MM.1S (cell line): ENCODE results near the gene TMC1.

Experiments used
- DNase-seq: peaks from one replicate; pipeline ENCODE4 v3.0.0-alpha.2; 2015
- H2AFZ ChIP-seq: fragments of 300-600 bp; sonication (generic); 2 replicates; pipeline ENCODE4 v1.6.0; 2016; ENCODE audit warnings: antibody characterized with exemption, low read length
- H3F3A ChIP-seq: fragments of 300-600 bp; sonication (generic); 2 replicates; pipeline ENCODE4 v1.6.1; 2016; ENCODE audit warnings: mild to moderate bottlenecking, antibody characterized with exemption, low read length, moderate library complexity, mixed read lengths; ENCODE audit not compliant: insufficient read depth
- H3K27ac ChIP-seq: fragments of 300-600 bp; sonication (generic); 2 replicates; pipeline ENCODE4 v1.5.1; 2016; ENCODE audit warnings: mild to moderate bottlenecking, low read length
- H3K27me3 ChIP-seq: fragments of 300-600 bp; sonication (generic); replicated peaks from 2 replicates; pipeline ENCODE4 v1.6.0; 2016; ENCODE audit warnings: low read length; ENCODE audit not compliant: insufficient read depth
- H3K36me3 ChIP-seq: fragments of 300-600 bp; sonication (generic); replicated peaks from 2 replicates; pipeline ENCODE4 v1.6.1; 2016; ENCODE audit warnings: mild to moderate bottlenecking, low read length, mixed read lengths; ENCODE audit not compliant: insufficient read depth
- H3K4me1 ChIP-seq: fragments of 300-600 bp; sonication (generic); 2 replicates; pipeline ENCODE4 v1.6.1; 2016; ENCODE audit warnings: low read length, mixed read lengths
- H3K4me2 ChIP-seq: fragments of 300-600 bp; sonication (generic); 2 replicates; pipeline ENCODE4 v1.6.0; 2016; ENCODE audit warnings: low read depth, low read length
- H3K4me3 ChIP-seq: fragments of 300-600 bp; sonication (generic); 2 replicates; pipeline ENCODE4 v1.5.1; 2016; ENCODE audit warnings: low read length, mixed read lengths
- H3K79me2 ChIP-seq: fragments of 300-600 bp; sonication (generic); 2 replicates; pipeline ENCODE4 v1.6.1; 2016; ENCODE audit warnings: mixed run types, low read length, mixed read lengths
- H3K9ac ChIP-seq: fragments of 300-600 bp; sonication (generic); 2 replicates; pipeline ENCODE4 v1.6.1; 2016; ENCODE audit warnings: low read length, mixed read lengths
- H3K9me2 ChIP-seq: fragments of 300-600 bp; sonication (generic); replicated peaks from 2 replicates; pipeline ENCODE4 v1.6.1; 2016; ENCODE audit warnings: mild to moderate bottlenecking, low read length, mixed read lengths; ENCODE audit not compliant: insufficient read depth
- H3K9me3 ChIP-seq: fragments of 300-600 bp; sonication (generic); replicated peaks from 2 replicates; pipeline ENCODE4 v1.6.1; 2016; ENCODE audit warnings: mild to moderate bottlenecking, low read length, mixed read lengths; ENCODE audit not compliant: insufficient read depth
- H4K20me1 ChIP-seq: fragments of 300-600 bp; sonication (generic); 2 replicates; pipeline ENCODE4 v1.6.1; 2016; ENCODE audit warnings: mild to moderate bottlenecking, low read length, moderate library complexity, mixed read lengths; ENCODE audit not compliant: insufficient read depth
- EZH2 ChIP-seq: fragments of 300-600 bp; sonication (generic); optimal IDR thresholded peaks from 2 replicates; pipeline ENCODE3; 2017; ENCODE audit warnings: low read depth, mild to moderate bottlenecking, antibody characterized with exemption, low read length, mixed read lengths
- EZH2phosphoT487 ChIP-seq: fragments of 300-600 bp; sonication (generic); IDR thresholded peaks from 2 replicates; pipeline ENCODE4 v1.6.1; 2018; ENCODE audit warnings: antibody characterized with exemption, low read length
- TF ChIP-seq, protein P1 (sequence below): fragments of 300-600 bp; sonication (generic); IDR thresholded peaks from 2 replicates; pipeline ENCODE4 v1.5.1; 2016; ENCODE audit warnings: antibody characterized with exemption, low read length, mixed read lengths

Gene TMC1

DNA sequence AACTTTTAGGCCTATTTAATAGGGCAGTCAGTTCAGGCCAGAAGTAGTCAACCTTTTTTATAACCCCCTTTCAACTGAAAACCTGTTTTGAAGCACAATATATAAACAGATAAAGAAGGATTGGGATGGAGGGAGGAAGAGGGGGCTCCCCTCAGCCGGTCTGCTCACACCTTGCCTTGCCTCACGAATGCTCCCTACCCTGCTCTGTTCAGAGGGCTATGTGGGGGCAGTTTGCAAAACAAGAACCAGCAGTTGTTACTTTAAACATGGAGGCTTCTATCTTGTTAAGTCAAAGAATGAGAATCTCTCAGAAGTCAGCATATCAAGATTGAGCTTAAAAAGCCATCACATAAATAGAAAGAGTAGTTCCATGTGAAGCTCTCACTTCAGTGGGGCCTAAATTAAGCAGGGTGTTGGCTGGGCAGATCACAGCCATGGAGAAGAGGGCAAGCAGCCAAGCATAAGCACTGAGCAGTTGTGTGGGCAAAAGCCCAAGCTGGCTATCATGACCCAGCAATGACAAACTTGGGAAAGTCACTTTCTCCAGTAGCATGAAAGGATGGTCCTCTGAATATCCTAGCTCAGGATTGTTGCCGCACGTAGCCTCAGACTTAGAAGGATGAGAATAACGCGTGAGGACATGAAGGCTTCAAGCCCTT lies 360.8 kb downstream of the TMC1 start:
- Histone ChIP-seq H3K27me3 (no peaks in the 10 kb centered on the region), H3K9me2 (no peaks in the 10 kb centered on the region), H4K20me1 (no peaks in the 10 kb centered on the region), H3K4me2 (no peak overlapping the region), H3K79me2 (no peaks in the 10 kb centered on the region), H3K36me3 (no peaks in the 10 kb centered on the region), H3F3A (no peaks in the 10 kb centered on the region), H3K9ac (no peak overlapping the region), H3K4me1 (no peaks in the 10 kb centered on the region), H3K27ac (no peak overlapping the region), H2AFZ (no peak overlapping the region), H3K4me3 (no peak overlapping the region), H3K9me3 (no peaks in the 10 kb centered on the region)
- TF ChIP-seq EZH2phosphoT487, result no peak
- no peak for TF ChIP-seq EZH2
- TF ChIP-seq, protein P1, sequence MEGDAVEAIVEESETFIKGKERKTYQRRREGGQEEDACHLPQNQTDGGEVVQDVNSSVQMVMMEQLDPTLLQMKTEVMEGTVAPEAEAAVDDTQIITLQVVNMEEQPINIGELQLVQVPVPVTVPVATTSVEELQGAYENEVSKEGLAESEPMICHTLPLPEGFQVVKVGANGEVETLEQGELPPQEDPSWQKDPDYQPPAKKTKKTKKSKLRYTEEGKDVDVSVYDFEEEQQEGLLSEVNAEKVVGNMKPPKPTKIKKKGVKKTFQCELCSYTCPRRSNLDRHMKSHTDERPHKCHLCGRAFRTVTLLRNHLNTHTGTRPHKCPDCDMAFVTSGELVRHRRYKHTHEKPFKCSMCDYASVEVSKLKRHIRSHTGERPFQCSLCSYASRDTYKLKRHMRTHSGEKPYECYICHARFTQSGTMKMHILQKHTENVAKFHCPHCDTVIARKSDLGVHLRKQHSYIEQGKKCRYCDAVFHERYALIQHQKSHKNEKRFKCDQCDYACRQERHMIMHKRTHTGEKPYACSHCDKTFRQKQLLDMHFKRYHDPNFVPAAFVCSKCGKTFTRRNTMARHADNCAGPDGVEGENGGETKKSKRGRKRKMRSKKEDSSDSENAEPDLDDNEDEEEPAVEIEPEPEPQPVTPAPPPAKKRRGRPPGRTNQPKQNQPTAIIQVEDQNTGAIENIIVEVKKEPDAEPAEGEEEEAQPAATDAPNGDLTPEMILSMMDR, result no peak
- no peak for DNase-seq

DNA sequence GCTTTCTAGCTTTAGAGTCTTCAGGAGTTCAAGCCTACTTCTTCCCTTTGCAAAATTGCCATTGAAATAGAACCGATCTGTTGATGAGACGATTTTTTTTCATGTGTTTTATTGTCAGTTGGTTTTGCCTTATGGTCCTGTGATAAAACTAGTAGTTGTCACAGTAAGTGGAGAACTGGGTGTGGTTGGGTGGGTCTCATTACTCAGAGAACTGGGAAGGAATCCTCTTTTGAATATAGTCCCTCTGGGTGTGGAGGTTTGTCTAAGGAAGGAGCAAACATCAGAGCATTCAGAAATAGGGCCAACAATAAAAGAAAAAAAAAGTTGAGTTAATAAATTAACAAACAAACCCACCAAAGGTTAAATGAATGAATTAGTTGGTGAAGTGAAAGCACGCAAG lies 362.5 kb downstream of the TMC1 start:
- Histone ChIP-seq H3K36me3 (no peaks in the 10 kb centered on the region), H3K27me3 (no peaks in the 10 kb centered on the region), H4K20me1 (no peaks in the 10 kb centered on the region), H2AFZ (no peak overlapping the region), H3K9me2 (no peaks in the 10 kb centered on the region), H3K4me2 (no peak overlapping the region), H3K9ac (no peak overlapping the region), H3K4me1 (no peaks in the 10 kb centered on the region; the same call in 1 of the 2 replicates), H3K79me2 (no peaks in the 10 kb centered on the region), H3K4me3 (no peak overlapping the region), H3F3A (no peaks in the 10 kb centered on the region), H3K27ac (no peak overlapping the region), H3K9me3 (no peaks in the 10 kb centered on the region)
- no peak for TF ChIP-seq EZH2
- TF ChIP-seq, protein P1, result no peak
- no peak for DNase-seq

- no peaks in the 10 kb centered on the region for H3F3A ChIP-seq
- no peaks in the 10 kb centered on the region for H3K79me2 ChIP-seq
- no peak for DNase-seq
- H4K20me1 ChIP-seq, result no peaks in the 10 kb centered on the region
- TF ChIP-seq EZH2, result no peak
- TF ChIP-seq, protein P1, result no peak
- no peak for TF ChIP-seq EZH2phosphoT487
- H2AFZ ChIP-seq, result no peak overlapping the region
- no peaks in the 10 kb centered on the region for H3K27me3 ChIP-seq
- H3K4me1 ChIP-seq, result peaks cover 3% of the 10 kb centered on the region; the same call in 1 of the 2 replicates
- no peak overlapping the region for H3K27ac ChIP-seq
- H3K9me3 ChIP-seq, result no peaks in the 10 kb centered on the region
- no peaks in the 10 kb centered on the region for H3K9me2 ChIP-seq
- H3K9ac ChIP-seq, result no peak overlapping the region
- H3K4me2 ChIP-seq, result no peak overlapping the region
- no peak overlapping the region for H3K4me3 ChIP-seq
- H3K36me3 ChIP-seq, result no peaks in the 10 kb centered on the region
Measured at GRCh38 chr9:72884508-72884907, 363.1 kb downstream of the TMC1 start.
